ENCODE data around the gene SLC30A5. TPM values are rescaled to one million over a fixed set of nuclear protein-coding genes. Genes with fewer than 3 reads are reported as not detected.
A peak's percentile ranks its signal among the peaks of the same experiment; 100 is the strongest.

SLC30A5 gene
- total RNA-seq, 1 experiment from 2014 or later = 61.8 TPM

DNA sequence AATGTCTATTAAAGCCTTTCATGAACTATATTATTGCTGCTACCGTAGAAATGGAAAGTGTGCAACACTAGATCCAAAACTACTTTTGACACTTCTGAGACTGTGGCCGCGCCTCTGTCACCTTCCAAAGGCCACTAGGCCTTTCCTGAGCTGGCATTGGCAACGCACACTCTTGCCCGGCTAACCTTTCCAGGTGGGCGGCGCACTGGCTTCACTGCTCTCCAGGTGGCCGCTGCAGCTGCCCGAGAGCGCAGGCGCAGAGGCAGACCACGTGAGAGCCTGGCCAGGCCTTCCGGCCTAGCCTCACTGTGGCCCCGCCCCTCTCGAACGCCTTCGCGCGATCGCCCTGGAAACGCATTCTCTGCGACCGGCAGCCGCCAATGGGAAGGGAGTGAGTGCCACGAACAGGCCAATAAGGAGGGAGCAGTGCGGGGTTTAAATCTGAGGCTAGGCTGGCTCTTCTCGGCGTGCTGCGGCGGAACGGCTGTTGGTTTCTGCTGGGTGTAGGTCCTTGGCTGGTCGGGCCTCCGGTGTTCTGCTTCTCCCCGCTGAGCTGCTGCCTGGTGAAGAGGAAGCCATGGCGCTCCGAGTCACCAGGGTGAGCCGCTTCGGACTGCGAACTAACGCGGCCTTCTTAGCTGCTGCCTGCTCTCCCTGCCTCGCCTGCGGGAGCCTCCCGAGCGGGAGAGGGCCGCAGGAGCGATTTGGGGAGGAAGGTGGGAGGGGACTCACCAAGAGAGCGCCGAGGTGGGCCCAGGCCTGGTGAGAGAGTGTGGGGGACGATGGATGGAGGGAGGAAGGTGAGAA is 73.1 kb downstream of the SLC30A5 start, which contains the start of gene CCNB1:
TSS of gene CCNB1 (plus strand) at position 465 of the 807 bp plus-strand sequence. CDS start at position 578, 113 bp downstream.
- Mint-ChIP-seq H3K27ac (ENCODE audit: low read depth, unreplicated experiment) (peak within 1 kb of the TSS; percentile 85), H3K27me3 (ENCODE audit: insufficient read depth, unreplicated experiment) (no peaks in the 10 kb centered on the region), H3K4me1 (ENCODE audit: insufficient read depth, unreplicated experiment) (peaks cover 27% of the 10 kb centered on the region), H3K36me3 (ENCODE audit: insufficient read depth, unreplicated experiment) (peaks cover 12% of the 10 kb centered on the region), H3K4me3 (ENCODE audit: unreplicated experiment) (peak within 1 kb of the TSS; percentile 94), H3K9me3 (ENCODE audit: unreplicated experiment) (no peaks in the 10 kb centered on the region)
- TF ChIP-seq, protein P1, sequence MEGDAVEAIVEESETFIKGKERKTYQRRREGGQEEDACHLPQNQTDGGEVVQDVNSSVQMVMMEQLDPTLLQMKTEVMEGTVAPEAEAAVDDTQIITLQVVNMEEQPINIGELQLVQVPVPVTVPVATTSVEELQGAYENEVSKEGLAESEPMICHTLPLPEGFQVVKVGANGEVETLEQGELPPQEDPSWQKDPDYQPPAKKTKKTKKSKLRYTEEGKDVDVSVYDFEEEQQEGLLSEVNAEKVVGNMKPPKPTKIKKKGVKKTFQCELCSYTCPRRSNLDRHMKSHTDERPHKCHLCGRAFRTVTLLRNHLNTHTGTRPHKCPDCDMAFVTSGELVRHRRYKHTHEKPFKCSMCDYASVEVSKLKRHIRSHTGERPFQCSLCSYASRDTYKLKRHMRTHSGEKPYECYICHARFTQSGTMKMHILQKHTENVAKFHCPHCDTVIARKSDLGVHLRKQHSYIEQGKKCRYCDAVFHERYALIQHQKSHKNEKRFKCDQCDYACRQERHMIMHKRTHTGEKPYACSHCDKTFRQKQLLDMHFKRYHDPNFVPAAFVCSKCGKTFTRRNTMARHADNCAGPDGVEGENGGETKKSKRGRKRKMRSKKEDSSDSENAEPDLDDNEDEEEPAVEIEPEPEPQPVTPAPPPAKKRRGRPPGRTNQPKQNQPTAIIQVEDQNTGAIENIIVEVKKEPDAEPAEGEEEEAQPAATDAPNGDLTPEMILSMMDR (IDR thresholded peaks at IDR 0.05; ENCODE audit: unreplicated experiment) = no peak
- no TSS peak for BruUV-seq (replicated peaks)
- intact Hi-C loops (cut with micrococcal nuclease) = loop anchor here (10.0 kb wide), 1 partner anchor 68 kb away; the partner anchor contains the start of gene CDK7
- DNase-seq (ENCODE audit: unreplicated experiment) = peak; percentile 99
- POLR2A ChIA-PET = interaction anchor here (0.7 to 1.8 kb wide), 13 partner anchors 11 to 200 kb away, joined by 3 to 6 read pairs (median 3); partner anchors contain the start of genes CDK7 and CENPH
- CTCF ChIA-PET = interaction anchor here (1.3 kb wide), 1 partner anchor 100 kb away, joined by 3 read pairs; no protein-coding TSS in a partner anchor

DNA sequence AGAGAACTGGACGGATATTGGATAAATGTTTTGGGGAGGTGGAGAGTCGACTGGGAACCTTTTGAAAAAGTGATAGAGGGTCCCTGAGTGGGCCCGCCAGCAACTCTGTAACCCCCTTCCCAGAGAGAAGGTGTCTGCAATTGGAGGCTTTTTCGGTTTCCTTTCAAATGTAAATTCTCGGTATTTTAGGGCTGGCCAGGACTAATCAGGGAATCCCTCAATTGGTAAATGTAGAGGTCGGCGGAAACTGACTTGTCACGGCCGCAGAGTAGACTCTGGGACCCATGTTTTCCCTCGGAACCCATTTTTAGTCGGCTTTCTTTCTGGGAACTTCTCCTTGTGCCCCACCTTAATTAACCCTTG is 73.7 kb downstream of the SLC30A5 start:
- Mint-ChIP-seq H3K36me3 (ENCODE audit: insufficient read depth, unreplicated experiment) (peaks cover 18% of the 10 kb centered on the region), H3K9me3 (ENCODE audit: unreplicated experiment) (no peaks in the 10 kb centered on the region), H3K4me1 (ENCODE audit: insufficient read depth, unreplicated experiment) (peaks cover 27% of the 10 kb centered on the region), H3K27ac (ENCODE audit: low read depth, unreplicated experiment) (peak overlapping the region; percentile 85), H3K27me3 (ENCODE audit: insufficient read depth, unreplicated experiment) (no peaks in the 10 kb centered on the region), H3K4me3 (ENCODE audit: unreplicated experiment) (peak overlapping the region; percentile 94)
- TSS peak; percentile 58 for BruUV-seq (replicated peaks)
- POLR2A ChIA-PET = interaction anchor here (0.6 to 1.8 kb wide), 7 partner anchors 11 to 162 kb away, joined by 3 to 6 read pairs (median 3); partner anchors contain the start of genes CENPH and SLC30A5
- TF ChIP-seq, protein P1 (IDR thresholded peaks at IDR 0.05; ENCODE audit: unreplicated experiment) = no peak
- intact Hi-C loops (cut with micrococcal nuclease) = loop anchor here (10.0 kb wide), 1 partner anchor 67 kb away; the partner anchor contains the start of gene CDK7
- CTCF ChIA-PET = interaction anchor here (0.5 to 1.3 kb wide), 2 partner anchors 99 to 124 kb away, joined by 3 read pairs; no protein-coding TSS in a partner anchor
- DNase-seq (ENCODE audit: unreplicated experiment) = no peak

DNA sequence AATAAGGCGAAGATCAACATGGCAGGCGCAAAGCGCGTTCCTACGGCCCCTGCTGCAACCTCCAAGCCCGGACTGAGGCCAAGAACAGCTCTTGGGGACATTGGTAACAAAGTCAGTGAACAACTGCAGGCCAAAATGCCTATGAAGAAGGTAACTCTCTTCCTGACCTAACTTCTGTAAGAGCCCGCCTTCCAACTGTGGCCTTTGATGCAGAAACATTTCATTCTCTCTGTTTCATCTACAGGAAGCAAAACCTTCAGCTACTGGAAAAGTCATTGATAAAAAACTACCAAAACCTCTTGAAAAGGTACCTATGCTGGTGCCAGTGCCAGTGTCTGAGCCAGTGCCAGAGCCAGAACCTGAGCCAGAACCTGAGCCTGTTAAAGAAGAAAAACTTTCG is 74.1 kb downstream of the SLC30A5 start:
- Mint-ChIP-seq H3K27me3 (ENCODE audit: insufficient read depth, unreplicated experiment) (no peaks in the 10 kb centered on the region), H3K4me3 (ENCODE audit: unreplicated experiment) (peak overlapping the region; percentile 94), H3K4me1 (ENCODE audit: insufficient read depth, unreplicated experiment) (peaks cover 27% of the 10 kb centered on the region), H3K9me3 (ENCODE audit: unreplicated experiment) (no peaks in the 10 kb centered on the region), H3K27ac (ENCODE audit: low read depth, unreplicated experiment) (peak overlapping the region; percentile 85), H3K36me3 (ENCODE audit: insufficient read depth, unreplicated experiment) (peaks cover 23% of the 10 kb centered on the region)
- TF ChIP-seq, protein P1 (IDR thresholded peaks at IDR 0.05; ENCODE audit: unreplicated experiment) = no peak
- no peak for DNase-seq (ENCODE audit: unreplicated experiment)
- no TSS peak for BruUV-seq (replicated peaks)
- ChIA-PET POLR2A (interaction anchor here (0.6 to 1.1 kb wide), 7 partner anchors 19 to 168 kb away, joined by 3 to 5 read pairs (median 3); partner anchors contain the start of genes CENPH and SLC30A5), CTCF (interaction anchor here (0.5 kb wide), 1 partner anchor 124 kb away, joined by 3 read pairs; no protein-coding TSS in a partner anchor)
- intact Hi-C loops (cut with micrococcal nuclease) = loop anchor here (10.0 kb wide), 1 partner anchor 67 kb away; the partner anchor contains the start of gene CDK7

GRCh38 chr5:69170495-69170894 is 76.7 kb downstream of the SLC30A5 start:
- peak overlapping the region; percentile 77 for H3K27ac Mint-ChIP-seq (ENCODE audit: low read depth, unreplicated experiment)
- no peaks in the 10 kb centered on the region for H3K9me3 Mint-ChIP-seq (ENCODE audit: unreplicated experiment)
- TF ChIP-seq, protein P1 (IDR thresholded peaks at IDR 0.05; ENCODE audit: unreplicated experiment) = no peak
- ChIA-PET CTCF (interaction anchor here (0.7 kb wide), 1 partner anchor 30 kb away, joined by 3 read pairs; no protein-coding TSS in a partner anchor), POLR2A (interaction anchor here (1.1 kb wide), 1 partner anchor 11 kb away, joined by 3 read pairs; no protein-coding TSS in a partner anchor)
- peaks cover 27% of the 10 kb centered on the region for H3K4me1 Mint-ChIP-seq (ENCODE audit: insufficient read depth, unreplicated experiment)
- peak; percentile 30 for DNase-seq (ENCODE audit: unreplicated experiment)
- BruUV-seq (replicated peaks) = no TSS peak
- no peaks in the 10 kb centered on the region for H3K27me3 Mint-ChIP-seq (ENCODE audit: insufficient read depth, unreplicated experiment)
- intact Hi-C loops (cut with micrococcal nuclease) = loop anchor here (2.0 kb wide), 1 partner anchor 18 kb away; the partner anchor contains the start of gene CENPH
- peaks cover 40% of the 10 kb centered on the region for H3K36me3 Mint-ChIP-seq (ENCODE audit: insufficient read depth, unreplicated experiment)
- H3K4me3 Mint-ChIP-seq (ENCODE audit: unreplicated experiment) = no peak overlapping the region
